Mesothelial cell of epicardium (in vitro differentiated cells): ENCODE measurements around the gene KLK3. TPM values are rescaled to one million over a fixed set of nuclear protein-coding genes. Genes with fewer than 3 reads are reported as not detected.

Source experiments
- DNase-seq, 2 experiments: peaks; one replicate each; pipeline ENCODE4 v3.0.0; 2021; ENCODE audit warnings: low spot score in 2 of 2; ENCODE audit not compliant: unreplicated experiment in 2 of 2
- H3K27ac Mint-ChIP-seq: 2 replicates; pipeline ENCODE4 v1.8.0; 2021; ENCODE audit warnings: mixed read lengths
- H3K27me3 Mint-ChIP-seq: 2 replicates; pipeline ENCODE4 v1.8.0; 2021; ENCODE audit warnings: low read depth, mixed read lengths
- H3K36me3 Mint-ChIP-seq: 2 replicates; pipeline ENCODE4 v1.8.0; 2021; ENCODE audit warnings: mixed read lengths
- H3K4me1 Mint-ChIP-seq: 2 replicates; pipeline ENCODE4 v1.8.0; 2021; ENCODE audit warnings: mixed read lengths
- H3K4me3 Mint-ChIP-seq: 2 replicates; pipeline ENCODE4 v1.8.0; 2021; ENCODE audit warnings: mild to moderate bottlenecking, moderate library complexity, mixed read lengths
- H3K9me3 Mint-ChIP-seq: 2 replicates; pipeline ENCODE4 v1.8.0; 2021; ENCODE audit warnings: mixed read lengths
- CTCF ChIP-seq: fragments of 200-600 bp; sonication (generic); IDR thresholded peaks from one replicate; pipeline ENCODE4 v1.5.0; 2021; ENCODE audit warnings: antibody characterized with exemption; ENCODE audit not compliant: unreplicated experiment
- total RNA-seq: library from RNA; stranded (reverse); gene quantifications from 3 replicates; pipeline ENCODE4 v1.2.1, GENCODE V29; 2021

Gene KLK3
- total RNA-seq, 1 donor from 2014 or later = not detected

DNA sequence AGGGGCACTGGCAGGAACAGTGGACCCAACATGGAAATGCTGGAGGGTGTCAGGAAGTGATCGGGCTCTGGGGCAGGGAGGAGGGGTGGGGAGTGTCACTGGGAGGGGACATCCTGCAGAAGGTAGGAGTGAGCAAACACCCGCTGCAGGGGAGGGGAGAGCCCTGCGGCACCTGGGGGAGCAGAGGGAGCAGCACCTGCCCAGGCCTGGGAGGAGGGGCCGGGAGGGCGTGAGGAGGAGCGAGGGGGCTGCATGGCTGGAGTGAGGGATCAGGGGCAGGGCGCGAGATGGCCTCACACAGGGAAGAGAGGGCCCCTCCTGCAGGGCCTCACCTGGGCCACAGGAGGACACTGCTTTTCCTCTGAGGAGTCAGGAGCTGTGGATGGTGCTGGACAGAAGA lies 22.6 kb downstream of the KLK3 start:
- Mint-ChIP-seq H3K4me3 (no peak overlapping the region), H3K27me3 (peaks cover 56% of the 10 kb centered on the region), H3K9me3 (no peaks in the 10 kb centered on the region), H3K36me3 (no peaks in the 10 kb centered on the region), H3K27ac (no peak overlapping the region), H3K4me1 (no peaks in the 10 kb centered on the region)
- TF ChIP-seq CTCF = no peak
- no peak for DNase-seq

DNA sequence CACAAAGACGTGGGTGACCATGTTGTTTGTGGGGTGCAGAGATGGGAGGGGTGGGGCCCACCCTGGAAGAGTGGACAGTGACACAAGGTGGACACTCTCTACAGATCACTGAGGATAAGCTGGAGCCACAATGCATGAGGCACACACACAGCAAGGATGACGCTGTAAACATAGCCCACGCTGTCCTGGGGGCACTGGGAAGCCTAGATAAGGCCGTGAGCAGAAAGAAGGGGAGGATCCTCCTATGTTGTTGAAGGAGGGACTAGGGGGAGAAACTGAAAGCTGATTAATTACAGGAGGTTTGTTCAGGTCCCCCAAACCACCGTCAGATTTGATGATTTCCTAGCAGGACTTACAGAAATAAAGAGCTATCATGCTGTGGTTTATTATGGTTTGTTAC lies 24.1 kb downstream of the KLK3 start:
- H3K4me1 Mint-ChIP-seq = no peaks in the 10 kb centered on the region
- no peak for TF ChIP-seq CTCF
- H3K9me3 Mint-ChIP-seq = no peaks in the 10 kb centered on the region
- H3K27me3 Mint-ChIP-seq = peaks cover 63% of the 10 kb centered on the region
- H3K4me3 Mint-ChIP-seq = no peak overlapping the region
- no peaks in the 10 kb centered on the region for H3K36me3 Mint-ChIP-seq
- no peak overlapping the region for H3K27ac Mint-ChIP-seq
- DNase-seq = no peak

- Mint-ChIP-seq H3K36me3 (no peaks in the 10 kb centered on the region), H3K27ac (no peak overlapping the region), H3K4me3 (no peak overlapping the region), H3K4me1 (no peaks in the 10 kb centered on the region), H3K27me3 (peaks cover 77% of the 10 kb centered on the region), H3K9me3 (no peaks in the 10 kb centered on the region)
- no peak for TF ChIP-seq CTCF
- DNase-seq = no peak
Observed at GRCh38 chr19:50880241-50880640, 25.5 kb downstream of the KLK3 start.

GRCh38 chr19:50882188-50882587 lies 27.5 kb downstream of the KLK3 start:
- no peaks in the 10 kb centered on the region for H3K9me3 Mint-ChIP-seq
- no peak overlapping the region for H3K27ac Mint-ChIP-seq
- TF ChIP-seq CTCF = no peak
- peaks cover 91% of the 10 kb centered on the region for H3K27me3 Mint-ChIP-seq
- DNase-seq = no peak
- no peaks in the 10 kb centered on the region for H3K36me3 Mint-ChIP-seq
- H3K4me3 Mint-ChIP-seq = no peak overlapping the region
- H3K4me1 Mint-ChIP-seq = no peaks in the 10 kb centered on the region

DNA sequence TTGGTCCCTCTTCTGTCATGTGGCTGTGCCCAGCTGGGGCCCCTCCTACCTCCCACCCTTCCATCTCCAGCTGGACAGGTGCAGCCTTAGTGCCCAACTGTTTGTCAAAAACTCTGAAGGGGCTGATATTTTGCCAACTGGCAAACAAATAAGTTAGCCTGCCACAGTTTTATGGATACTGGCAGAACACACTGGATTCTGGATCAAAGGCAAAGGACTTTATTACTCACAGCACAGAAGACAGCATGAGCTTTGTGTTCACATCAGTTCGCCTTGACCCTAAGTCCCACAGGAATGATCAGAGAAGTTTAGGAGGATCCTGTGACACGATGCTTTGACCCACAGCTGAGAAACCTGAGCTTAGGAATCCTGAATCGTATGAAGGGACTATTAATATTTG lies 34.9 kb downstream of the KLK3 start:
- H3K27me3 Mint-ChIP-seq = peaks cover 77% of the 10 kb centered on the region
- no peaks in the 10 kb centered on the region for H3K4me1 Mint-ChIP-seq
- no peaks in the 10 kb centered on the region for H3K36me3 Mint-ChIP-seq
- no peak overlapping the region for H3K4me3 Mint-ChIP-seq
- no peak for TF ChIP-seq CTCF
- no peaks in the 10 kb centered on the region for H3K9me3 Mint-ChIP-seq
- H3K27ac Mint-ChIP-seq = no peak overlapping the region
- no peak for DNase-seq
